ENCODE measurements around the gene PLPPR3. TPM values are rescaled to one million over a fixed set of nuclear protein-coding genes. Genes with fewer than 3 reads are reported as not detected.
"Not testable (repeated sequence)": the region's sequence is repeated elsewhere in the genome, so short reads cannot be mapped to it uniquely, and the experiment has no call there.

Gene PLPPR3
- total RNA-seq, 1 experiment from 2014 or later, result 7.5 TPM

DNA sequence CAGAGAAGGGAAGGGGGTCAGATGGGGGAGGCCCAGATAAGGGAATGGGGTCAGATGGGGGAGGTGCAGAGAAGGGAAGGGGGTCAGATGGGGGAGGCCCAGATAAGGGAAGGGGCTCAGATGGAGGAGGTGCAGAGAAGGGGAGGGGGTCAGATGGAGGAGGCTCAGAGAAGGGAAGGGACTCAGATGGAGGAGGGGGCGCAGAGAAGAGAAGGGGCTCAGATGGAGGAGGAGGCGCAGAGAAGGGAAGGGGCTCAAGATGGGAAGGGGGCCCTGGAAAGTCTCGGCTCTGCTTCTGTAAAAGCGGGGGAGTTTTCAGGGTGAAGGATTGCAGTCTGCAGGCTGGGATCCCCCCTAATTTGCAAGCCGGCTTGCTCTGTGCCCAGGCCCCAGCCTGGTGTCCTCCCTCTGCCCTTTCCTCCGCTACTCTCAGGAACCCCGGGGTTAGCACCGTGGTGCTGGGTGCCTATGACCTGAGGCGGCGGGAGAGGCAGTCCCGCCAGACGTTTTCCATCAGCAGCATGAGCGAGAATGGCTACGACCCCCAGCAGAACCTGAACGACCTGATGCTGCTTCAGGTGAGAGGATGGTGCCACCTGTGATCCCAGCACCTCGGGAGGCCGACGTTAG, 7.5 kb upstream of the PLPPR3 start:
- DNase-seq (ENCODE audit: low spot score), result no peak

DNA sequence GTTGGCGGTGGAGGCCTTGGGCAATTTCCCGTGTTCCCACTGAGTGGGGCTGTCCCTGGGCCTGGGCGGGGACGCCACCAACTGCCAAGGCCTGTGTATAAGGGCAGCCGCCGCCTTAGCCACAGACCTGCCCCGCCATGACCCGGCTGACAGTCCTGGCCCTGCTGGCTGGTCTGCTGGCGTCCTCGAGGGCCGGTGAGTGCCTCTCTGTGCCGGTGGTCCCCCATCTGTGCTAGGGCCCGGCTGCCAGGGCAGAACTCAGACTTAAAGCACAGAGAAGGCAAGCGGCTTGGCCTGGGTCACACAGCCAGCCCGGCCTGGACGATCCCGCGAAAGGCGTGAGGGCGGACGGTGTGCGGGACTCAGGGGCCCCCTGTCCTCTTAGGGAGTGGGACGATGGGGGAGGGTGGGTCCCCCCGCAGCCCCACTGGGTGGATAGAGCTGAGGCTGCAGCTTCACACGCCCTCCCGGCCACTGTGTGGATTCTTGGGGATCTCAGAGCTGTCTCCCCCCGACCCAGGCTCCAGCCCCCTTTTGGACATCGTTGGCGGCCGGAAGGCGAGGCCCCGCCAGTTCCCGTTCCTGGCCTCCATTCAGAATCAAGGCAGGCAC, 6.1 kb upstream of the PLPPR3 start, which contains the start of gene AZU1:
Gene AZU1 (plus strand): TSS at position 128 of the 612 bp plus-strand sequence. CDS start 10 bp downstream, at position 138.
- peak; percentile 32 for DNase-seq (ENCODE audit: low spot score)

DNA sequence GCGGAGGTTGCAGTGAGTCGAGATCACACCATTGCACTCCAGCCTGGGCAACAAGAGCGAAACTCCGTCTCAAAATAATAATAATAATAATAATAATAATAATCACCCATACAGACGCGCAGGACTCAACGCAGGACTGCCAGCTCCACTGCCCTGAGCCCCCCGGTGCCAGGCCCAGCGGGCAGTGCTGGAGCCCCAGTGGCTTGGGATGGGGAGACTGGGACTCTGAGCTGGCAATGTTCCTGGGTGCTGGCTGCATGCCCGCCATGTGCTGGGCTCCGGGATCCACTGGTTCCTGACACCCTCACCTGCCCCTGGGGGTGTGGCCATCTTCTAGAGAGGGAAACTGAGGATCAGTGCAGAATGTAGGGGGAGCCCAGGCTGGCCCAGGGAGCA, 5.6 kb upstream of the PLPPR3 start:
- DNase-seq (ENCODE audit: low spot score), result no peak

DNA sequence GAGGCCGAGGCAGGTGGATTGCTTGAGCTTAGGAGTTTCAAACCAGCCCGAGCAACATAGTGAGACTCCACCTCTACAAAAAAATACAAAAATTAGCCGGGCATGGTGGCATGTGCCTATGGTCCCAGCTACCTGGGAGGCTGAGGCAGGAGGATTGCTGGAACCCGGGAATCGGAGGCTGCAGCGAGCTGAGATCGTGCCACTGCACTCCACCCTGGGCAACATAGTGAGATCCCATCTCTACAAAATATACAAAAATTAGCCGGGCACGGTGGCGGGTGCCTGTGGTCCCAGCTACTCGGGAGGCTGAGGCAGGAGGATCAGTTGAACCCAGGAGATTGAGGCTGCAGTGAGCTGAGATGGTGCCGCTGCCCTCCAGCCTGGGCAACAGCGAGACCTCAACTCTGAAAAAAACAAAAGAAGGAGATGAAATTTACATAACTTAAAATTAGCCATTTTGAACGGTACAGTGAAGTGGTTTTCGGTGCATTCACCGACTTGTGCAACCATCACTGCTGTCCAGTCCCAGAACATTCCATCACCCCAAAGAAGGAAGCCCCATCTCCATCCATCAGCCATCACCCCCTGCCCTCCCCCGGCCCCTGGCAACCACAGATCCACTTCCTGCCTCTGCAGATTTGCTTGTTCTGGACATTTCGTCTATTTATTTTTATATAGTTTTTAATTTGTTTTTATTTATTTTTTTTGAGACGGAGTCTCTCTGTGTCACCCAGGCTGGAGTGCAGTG, 4.3 kb upstream of the PLPPR3 start:
- no peak for DNase-seq (ENCODE audit: low spot score)

DNA sequence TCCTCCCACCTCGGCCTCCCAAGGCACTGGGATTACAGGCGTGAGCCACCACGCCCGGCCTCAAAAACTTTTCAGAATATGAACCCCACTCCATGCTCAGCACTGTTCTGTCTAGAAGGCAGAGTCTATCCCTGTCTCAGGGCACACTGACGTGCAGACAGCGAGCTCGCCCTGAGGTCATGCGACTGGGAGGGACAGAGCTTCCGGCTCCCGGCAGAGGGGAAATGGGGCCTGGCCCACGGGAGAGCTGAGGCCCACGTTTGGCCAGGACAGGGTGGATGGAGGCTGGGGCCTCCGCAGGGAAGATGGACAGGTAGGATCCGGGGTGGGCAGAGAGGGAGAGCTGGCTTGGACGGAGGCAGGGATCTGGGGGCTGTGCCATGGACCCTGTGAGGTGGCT, 3.1 kb upstream of the PLPPR3 start:
- DNase-seq (ENCODE audit: low spot score), result no peak

DNA sequence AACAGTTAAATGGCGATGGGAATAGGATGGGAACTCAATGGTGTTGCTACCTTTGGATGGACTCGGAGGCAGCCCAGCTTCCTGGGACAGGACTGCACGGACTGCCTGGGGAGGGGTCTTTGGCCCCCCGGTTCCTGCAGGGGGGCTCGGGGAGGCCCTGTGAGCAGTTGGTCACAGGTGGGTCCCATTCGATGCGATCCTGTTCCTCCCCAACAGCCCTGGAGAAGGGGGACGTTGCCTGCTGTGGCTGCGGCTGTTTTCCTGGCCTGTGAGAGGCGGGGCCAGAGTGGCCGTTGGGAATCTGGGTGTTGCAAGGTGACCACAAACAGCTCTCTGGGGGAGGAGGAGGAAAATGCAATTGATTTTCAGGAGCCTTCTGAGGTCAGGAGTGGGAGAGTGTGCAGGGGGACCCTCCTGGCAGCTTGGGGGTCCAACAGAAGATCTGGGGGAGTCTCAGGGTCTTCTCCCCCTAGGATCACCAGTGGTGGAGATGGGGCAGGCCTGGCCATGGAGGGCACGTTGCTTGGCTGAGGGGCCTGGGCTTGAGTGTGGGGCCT, 1.9 kb upstream of the PLPPR3 start:
- peak; percentile 66 for DNase-seq (ENCODE audit: low spot score)

DNA sequence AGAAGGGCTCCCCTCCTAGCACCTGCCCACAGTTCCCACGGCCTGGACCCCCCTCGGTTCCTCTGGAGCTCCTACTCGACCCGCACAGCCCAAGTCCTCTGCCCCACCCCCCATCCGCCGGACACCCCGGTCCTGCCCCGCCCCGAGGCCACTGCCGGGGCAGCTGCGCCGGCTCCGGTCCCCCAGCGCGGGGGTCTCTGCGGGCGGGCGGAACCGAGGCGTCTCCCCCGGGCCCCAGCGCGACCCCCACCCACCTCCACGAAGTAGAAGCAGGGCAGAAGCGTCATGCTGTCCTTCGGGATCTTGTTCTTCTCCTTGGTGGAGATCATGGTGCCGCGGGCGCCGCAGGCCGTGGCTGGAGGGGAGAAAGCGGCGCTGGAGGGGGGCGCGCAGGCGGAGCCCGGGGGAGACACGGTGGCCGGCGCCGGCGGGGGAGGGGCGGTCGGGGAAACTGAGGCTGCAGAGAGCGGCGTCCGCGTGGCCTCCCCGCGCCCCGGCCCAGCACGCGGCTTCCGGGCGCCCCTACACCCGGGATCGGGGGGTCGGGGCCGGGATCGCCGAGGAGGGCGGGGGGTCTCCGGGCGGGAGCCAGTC, 427 bp downstream of the PLPPR3 start:
- DNase-seq (ENCODE audit: low spot score), result no peak

DNA sequence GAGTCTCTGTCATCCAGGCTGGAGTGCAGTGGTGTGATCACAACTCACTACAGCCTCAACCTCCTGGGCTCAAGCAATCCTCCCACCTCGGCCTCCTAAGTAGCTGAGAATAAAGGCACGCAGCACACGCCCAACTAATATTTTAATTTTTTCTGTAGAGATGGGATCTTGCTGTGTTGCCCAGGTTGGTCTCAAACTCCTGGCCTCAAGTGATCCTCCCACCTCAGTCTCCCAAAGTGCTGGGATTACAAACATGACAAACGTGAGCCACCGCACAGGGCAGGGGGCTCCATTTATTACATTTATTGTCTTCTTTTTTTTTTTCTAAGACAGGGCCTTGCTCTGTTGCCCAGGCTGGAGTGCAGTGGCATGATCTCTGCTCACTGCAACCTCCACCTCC, 1.5 kb downstream of the PLPPR3 start:
- not testable (repeated sequence) for DNase-seq (ENCODE audit: low spot score)

DNA sequence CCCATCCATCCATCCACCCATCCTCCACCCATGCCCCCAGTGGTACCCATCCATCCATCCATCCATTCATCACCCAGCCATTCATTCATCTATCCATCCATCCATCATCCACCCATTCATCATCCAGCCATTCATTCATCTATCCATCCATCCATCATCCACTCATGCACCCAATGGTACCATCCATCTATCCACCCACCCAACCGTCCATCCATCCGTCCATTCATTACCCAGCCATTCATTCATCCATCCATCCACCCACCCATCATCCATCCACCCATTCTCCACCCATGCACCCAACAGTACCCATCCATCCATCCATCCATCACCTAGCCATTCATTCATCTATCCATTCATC, 5.3 kb downstream of the PLPPR3 start:
- no peak for DNase-seq (ENCODE audit: low spot score)

DNA sequence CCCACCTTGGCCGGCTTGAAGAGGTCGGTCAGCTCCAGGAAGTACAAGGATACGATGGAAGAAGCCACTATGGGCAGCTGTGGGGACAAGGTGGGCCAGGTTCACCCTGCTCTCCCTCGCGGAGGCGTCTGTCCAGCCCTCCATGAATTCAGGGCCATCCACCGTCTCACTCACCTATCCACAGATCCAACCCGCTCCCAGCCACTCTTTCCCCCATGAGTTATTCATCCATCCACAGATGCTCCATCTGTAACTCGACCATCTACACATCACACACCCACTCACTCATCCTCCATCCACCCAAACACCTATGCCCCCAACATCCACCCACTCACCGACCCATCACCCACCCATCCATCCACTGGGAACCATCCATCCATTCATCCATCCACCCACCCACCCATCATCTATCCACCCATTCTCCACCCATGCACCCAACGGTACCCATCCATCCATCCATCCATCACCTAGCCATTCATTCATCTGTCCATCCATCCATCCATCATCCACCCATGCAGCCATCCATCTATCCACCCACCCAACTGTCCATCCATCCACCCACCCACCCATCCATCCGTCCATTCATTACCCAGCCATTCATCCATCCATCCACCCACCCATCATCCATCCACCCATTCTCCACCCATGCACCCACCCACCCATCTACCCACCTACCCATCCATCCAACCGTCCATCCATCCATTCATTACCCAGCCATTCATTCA, 5.8 kb downstream of the PLPPR3 start:
- no peak for DNase-seq (ENCODE audit: low spot score)

DNA sequence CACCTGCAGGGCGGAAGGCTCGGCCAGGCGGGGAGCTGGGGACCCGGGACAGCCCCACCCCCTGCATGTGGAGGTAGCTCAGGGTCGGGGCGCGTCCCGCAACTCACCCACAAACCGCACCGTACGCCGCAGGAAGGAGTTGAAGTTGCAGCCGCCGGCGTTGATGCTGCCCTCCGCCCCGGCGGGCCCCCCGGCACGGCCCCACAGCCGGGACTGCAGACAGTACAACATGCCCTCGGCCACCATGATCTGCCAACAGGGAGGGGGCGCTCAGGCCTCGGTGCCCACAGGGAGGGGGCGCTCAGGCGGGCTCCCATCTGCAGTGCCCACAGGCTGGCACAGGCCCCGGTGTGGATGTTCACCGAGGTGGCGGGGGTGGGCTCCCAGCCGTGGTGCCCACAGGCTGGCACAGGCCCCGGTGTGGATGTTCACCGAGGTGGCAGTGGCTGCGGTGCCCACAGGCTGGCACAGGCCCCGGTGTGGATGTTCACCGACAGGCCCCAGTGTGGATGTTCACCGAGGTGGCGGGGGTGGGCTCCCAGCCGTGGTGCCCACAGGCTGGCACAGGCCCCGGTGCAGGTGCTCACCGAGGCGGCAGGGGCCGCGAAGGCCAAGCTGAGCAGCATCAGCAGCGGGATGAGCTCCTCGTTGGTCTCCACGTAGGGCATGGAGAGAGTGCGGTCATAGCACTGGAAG, 6.5 kb downstream of the PLPPR3 start:
- DNase-seq (ENCODE audit: low spot score), result no peak

DNA sequence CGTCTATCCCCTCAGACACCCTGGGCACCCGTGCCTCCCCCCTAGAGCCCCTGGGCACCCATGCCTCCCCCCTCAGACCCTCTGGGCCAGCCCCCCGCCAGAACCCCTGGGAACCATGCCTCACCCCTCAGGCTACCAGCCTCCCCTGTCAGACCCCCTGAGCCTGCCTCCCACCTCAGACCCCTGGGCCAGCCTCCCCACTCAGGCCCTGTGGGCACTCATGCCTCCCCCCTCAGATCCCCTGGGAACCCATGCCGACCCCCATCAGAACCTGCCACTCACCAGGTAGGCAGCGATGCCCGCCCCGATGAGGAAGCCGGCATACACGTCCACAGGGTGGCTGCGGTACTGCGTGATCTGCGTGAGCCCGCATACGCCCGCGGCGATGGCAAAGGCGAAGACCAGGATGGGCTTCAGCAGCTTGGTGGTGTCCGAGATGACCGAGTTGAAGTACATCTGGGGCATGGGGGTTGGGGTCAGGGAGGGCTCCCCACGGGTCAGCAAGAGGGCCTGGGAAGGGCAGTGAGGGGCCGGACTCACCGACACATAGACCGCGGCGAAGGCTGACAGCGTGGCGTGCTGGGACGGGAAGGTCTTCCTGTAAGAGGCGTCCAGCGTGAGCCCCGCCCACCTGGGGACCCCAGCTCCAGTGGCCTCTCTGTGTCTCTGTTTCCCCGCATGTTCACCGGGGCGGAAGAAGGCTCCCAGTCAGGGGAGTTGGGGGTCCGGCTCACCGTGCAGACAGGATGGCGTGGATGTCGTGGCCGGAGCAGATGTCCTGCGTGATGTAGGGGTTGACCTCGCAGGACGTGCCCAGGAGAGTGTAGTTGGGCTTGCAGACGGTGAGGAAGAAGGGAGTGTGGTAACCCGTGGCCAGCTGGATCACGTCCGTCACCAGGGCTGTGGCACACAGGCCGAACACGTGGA, 7.3 kb downstream of the PLPPR3 start:
- DNase-seq (ENCODE audit: low spot score), result no peak

DNA sequence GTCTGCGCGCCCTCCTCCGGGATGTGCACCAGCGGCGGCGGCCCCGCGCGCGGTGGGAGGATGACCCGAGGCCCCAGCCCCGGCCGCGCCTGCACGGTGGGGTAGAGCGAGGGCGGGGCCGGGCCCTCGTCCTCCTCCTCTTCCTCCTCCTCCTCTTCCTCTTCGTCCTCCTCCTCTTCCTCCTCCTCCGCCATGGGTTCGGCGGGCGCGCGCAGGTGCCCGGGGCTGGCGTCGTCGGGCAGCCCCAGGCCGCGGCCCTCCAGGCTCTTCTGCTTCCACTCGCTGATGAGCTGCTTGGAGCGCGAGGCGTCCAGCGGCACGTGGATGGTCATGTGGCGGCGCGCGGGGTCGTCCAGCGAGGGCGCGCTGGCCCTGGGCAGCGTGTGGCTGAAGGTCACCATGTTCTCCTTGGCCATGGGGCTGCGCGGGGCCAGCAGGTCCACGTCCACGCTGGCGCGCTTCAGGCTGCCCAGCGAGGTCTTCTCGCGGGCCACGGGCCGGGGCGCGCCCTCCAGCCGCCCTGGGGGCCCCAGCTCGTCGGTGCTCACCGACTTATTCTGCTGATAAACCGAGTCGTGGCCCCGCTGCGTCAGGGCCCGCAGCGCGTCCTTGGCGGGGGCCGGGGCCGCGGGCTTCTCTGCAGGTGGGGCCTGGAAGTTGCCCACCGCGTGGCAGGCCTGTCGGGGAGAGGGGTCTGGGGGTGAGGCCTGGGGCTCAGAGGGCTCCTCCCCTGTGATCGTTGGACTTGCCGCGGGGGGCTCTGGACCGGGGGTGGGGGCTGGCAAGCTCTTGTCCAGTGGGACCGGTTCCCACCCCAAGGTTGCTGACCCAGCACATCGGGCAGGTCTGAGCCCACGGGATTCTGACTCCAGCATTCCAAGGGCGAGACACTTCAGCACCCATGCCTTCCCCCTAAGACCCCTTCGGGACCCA, 8.3 kb downstream of the PLPPR3 start:
- no peak for DNase-seq (ENCODE audit: low spot score)

DNA sequence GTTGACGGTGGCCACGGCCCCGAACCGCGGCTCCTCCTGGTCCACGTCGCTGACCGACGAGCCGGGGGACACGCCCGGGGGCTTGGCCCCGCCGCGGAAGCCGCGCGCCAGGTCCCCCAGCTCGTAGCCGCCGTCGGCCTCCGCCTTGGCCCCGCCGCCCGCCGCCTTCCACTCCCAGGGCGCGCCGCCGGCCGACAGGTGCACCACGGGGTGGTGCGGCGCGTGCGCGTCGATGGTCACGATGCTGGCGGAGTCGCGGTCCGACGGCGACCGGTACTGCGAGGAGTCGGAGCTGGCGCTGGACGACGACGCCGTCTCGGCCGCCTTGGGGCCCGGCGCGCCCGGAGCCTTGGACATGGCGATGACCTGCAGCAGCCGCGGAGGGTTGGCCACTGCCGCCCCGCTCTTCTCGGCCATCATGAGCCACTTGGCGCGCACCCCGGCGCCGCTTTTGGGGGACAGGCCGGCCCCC, 9.0 kb downstream of the PLPPR3 start:
- DNase-seq (ENCODE audit: low spot score), result no peak

DNA sequence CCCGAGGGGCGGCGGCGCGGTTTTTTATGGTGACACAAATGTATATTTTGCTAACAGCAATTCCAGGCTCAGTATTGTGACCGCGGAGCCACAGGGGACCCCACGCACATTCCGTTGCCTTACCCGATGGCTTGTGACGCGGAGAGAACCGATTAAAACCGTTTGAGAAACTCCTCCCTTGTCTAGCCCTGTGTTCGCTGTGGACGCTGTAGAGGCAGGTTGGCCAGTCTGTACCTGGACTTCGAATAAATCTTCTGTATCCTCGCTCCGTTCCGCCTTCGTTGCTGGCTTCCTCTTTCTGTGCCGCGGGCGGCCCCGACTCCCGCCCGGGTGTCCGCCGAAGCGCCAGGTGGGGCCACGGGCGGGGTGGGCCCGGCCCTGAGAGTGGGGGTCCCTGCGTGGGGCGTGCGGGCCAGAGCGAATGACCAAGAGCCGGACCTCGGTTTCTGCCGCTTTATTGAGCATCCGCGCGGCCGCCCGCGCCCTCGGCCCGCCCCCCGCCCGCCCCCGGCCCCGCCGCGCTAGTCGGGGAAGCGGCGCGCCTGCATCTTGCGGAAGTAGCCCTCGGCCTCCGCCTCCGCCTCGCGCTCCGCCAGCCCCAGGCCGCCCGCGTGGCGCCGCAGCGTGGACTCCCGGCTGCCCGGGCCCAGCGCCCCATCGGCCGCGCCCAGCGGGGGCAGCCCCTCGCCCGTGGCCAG, 9.6 kb downstream of the PLPPR3 start:
- no peak for DNase-seq (ENCODE audit: low spot score)

DNA sequence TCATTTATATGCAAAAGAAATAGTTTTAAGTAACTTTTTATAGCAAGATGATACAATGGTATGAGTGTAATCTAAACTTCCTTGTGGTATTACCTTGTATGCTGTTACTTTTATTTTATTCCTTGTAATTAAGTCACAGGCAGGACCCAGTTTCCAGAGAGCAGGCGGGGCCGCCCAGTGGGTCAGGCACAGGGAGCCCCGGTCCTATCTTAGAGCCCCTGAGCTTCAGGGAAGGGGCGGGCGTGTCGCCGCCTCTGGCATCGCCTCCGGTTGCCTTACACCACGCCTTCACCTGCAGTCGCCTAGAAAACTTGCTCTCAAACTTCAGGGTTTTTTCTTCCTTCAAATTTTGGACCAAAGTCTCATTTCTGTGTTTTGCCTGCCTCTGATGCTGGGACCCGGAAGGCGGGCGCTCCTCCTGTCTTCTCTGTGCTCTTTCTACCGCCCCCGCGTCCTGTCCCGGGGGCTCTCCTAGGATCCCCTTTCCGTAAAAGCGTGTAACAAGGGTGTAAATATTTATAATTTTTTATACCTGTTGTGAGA, 10.2 kb downstream of the PLPPR3 start:
- no peak for DNase-seq (ENCODE audit: low spot score)

DNA sequence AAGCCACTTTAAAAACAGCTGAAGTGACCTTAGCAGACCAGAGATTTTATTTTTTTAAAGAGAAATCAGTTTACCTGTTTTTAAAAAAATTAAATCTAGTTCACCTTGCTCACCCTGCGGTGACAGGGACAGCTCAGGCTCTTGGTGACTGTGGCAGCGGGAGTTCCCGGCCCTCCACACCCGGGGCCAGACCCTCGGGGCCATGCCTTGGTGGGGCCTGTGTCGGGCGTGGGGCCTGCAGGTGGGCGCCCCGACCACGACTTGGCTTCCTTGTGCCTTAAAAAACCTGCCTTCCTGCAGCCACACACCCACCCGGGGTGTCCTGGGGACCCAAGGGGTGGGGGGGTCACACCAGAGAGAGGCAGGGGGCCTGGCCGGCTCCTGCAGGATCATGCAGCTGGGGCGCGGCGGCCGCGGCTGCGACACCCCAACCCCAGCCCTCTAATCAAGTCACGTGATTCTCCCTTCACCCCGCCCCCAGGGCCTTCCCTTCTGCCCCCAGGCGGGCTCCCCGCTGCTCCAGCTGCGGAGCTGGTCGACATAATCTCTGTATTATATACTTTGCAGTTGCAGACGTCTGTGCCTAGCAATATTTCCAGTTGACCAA, 10.8 kb downstream of the PLPPR3 start:
- DNase-seq (ENCODE audit: low spot score), result no peak
